Astrocyte of the spinal cord (primary cell): ENCODE measurements around the gene VSX1.
A peak's percentile ranks its signal among the peaks of the same experiment; 100 is the strongest.

Experiments
- DNase-seq: peaks from one replicate; pipeline ENCODE4 v3.0.0; 2011; ENCODE audit warnings: low read depth, low spot score
- H3K4me3 ChIP-seq: 2 replicates; pipeline ENCODE4 v1.5.1; 2011; ENCODE audit warnings: low read depth, mild to moderate bottlenecking, low read length, moderate library complexity
- in situ Hi-C: cut with HindIII; loops from 2 replicates; pipeline ENCODE4 v1.10.0; 2017; ENCODE audit warnings: low sequenced_read_pairs
- TF ChIP-seq, protein P1 (sequence below): IDR thresholded peaks from 2 replicates; pipeline ENCODE4 v1.5.1; 2012; ENCODE audit warnings: low read depth, mild to moderate bottlenecking, low read length, inconsistent platforms

The VSX1 gene

GRCh38 chr20:25040438-25040831 is 41.5 kb downstream of the VSX1 start:
- in situ Hi-C loops = no loop called here
- H3K4me3 ChIP-seq = no peak overlapping the region
- TF ChIP-seq, protein P1, sequence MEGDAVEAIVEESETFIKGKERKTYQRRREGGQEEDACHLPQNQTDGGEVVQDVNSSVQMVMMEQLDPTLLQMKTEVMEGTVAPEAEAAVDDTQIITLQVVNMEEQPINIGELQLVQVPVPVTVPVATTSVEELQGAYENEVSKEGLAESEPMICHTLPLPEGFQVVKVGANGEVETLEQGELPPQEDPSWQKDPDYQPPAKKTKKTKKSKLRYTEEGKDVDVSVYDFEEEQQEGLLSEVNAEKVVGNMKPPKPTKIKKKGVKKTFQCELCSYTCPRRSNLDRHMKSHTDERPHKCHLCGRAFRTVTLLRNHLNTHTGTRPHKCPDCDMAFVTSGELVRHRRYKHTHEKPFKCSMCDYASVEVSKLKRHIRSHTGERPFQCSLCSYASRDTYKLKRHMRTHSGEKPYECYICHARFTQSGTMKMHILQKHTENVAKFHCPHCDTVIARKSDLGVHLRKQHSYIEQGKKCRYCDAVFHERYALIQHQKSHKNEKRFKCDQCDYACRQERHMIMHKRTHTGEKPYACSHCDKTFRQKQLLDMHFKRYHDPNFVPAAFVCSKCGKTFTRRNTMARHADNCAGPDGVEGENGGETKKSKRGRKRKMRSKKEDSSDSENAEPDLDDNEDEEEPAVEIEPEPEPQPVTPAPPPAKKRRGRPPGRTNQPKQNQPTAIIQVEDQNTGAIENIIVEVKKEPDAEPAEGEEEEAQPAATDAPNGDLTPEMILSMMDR = no peak
- peak; percentile 57 for DNase-seq

DNA sequence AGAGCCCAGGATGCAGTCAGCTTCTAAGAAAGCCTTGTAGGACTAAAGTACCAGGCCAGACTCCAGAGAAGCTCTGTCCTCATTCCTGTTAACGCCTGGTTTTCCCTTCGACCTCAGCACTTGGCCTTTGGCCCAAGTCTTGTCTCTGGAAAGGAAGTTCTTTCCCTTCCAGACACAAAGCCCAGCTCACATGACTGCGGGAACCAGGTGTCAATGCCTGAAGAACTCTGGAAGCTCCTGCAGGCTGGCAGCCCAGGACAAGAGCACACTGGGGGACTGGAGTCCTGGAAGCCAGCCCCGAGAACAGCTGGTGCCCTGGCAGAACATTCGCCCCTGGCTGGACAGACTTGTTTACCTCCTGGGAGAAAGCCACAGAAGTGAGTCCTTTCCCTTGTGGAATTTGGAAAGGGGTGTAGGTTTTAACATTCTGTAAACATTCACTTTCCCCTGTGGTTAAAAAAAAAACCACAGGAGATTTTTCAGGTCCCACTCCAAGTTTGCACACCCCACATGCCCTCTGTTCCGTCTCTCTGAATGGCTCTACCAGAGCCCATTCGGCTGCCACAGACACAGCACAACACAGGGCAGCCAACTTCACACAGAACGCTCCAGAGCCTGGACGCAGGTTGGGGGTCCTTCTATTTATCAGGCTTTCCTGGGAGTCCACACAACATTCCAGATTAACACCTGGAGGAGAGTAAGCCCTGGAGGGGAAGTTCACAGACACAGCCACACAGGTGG is 42.1 kb downstream of the VSX1 start:
- in situ Hi-C loops = no loop called here
- TF ChIP-seq, protein P1 = no peak
- DNase-seq = peak; percentile 56
- H3K4me3 ChIP-seq = no peak overlapping the region

DNA sequence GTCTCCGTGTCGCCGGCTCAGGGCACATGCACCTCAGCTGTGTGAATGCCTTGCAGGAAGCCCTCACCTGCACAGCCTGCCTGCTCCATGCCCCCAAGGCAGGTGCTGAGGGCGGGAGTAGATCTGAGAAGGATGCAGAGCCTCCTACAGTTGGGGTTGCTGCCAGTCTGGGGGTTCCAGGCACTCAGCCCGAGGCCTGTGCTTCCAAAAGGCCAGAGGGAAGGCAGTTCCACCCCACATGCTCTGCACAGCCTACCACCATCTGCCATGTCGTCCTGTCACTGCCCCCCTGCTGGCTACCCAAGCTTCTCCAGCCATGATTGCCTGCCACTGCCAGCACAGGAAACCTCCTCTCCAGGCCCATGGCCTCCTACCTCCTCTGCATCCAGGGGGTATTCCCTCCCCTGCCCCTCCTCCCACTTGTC is 43.3 kb downstream of the VSX1 start:
- no peak overlapping the region for H3K4me3 ChIP-seq
- TF ChIP-seq, protein P1 = no peak
- in situ Hi-C loops = no loop called here
- no peak for DNase-seq

DNA sequence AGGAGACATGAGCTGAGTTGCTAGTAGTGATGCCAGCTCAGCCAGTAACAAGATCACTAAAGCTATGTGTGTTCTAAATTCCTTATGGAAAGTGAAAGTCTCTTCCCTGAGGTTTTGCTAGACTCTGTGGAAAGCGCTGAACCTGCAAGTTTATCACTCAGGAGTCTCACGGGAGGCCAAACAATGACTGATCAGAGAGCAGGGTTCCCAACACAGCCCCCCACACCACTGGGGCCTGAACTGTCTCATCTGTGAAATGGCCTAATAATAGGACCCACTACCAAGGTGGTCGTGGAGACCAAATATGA is 43.9 kb downstream of the VSX1 start:
- H3K4me3 ChIP-seq = no peak overlapping the region
- in situ Hi-C loops = no loop called here
- TF ChIP-seq, protein P1 = no peak
- no peak for DNase-seq

DNA sequence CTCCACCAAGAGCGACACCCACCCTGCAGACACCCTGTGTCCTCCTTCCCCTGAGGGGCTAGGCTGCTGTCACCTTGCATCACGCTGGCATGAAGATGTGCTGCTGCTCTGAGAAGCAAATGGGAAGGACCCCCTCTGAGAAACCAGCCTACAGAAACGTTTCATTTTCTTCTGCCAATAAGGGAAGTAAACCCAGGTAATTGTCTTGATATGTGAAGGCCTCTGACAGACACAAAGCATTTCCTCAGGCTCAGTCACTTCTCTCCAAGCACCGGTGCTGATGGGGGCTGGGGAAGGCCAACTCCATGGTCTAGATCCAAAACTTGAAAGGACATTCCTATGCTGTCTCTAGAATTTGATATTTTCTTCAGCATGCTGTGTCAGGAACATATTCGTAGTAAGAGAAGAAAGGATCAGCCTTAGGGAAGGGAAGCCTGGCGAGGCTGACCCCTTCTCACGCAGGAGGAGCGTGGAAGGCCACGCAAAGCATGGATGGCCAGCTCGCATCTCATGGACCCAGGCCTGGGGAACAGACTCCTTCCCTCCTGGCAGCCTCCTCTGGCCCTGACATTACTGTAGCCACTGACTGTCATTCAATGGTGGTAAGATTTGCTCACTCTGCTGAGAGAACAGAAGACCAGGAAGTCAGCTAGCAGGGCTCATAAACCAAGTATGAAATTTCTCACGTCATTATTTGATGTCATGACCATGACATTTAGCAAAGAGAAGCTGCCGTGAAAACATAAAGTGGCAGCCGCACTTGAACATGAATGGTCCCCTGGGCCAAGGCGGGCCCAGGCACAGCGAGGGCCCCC is 44.4 kb downstream of the VSX1 start:
- no peak overlapping the region for H3K4me3 ChIP-seq
- in situ Hi-C loops = no loop called here
- TF ChIP-seq, protein P1 = no peak
- DNase-seq = no peak

DNA sequence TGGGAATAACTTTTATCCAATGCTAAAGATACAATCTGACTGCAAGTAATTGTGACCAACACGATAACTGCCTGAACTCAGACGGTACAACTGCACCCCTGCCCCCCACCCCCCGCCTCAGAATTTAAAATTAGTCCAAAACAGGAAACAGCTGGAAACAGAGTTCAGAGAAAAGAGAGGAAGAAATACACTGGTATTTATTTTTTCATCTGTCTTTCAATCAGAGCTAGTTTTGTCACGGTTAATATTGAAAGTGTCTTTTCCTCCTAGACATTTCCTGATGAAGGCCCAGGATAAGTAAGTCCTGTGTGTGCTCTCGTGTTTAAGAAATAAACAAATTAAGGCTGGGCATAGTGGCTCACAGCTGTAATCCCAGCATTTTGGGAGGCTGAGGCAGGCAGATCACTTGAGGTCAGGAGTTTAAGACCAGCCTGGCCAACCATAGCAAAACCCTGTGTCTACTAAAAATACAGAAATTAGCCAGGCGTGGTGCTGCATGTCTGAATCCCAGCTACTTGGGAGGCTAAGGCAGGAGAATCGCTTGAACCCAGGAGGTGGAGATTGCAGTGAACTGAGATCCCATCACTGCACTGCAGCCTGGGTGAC is 45.5 kb downstream of the VSX1 start:
- no peak overlapping the region for H3K4me3 ChIP-seq
- in situ Hi-C loops = no loop called here
- TF ChIP-seq, protein P1 = no peak
- DNase-seq = no peak
